ENCODE measurements around the gene MMP23B.

The MMP23B gene

DNA sequence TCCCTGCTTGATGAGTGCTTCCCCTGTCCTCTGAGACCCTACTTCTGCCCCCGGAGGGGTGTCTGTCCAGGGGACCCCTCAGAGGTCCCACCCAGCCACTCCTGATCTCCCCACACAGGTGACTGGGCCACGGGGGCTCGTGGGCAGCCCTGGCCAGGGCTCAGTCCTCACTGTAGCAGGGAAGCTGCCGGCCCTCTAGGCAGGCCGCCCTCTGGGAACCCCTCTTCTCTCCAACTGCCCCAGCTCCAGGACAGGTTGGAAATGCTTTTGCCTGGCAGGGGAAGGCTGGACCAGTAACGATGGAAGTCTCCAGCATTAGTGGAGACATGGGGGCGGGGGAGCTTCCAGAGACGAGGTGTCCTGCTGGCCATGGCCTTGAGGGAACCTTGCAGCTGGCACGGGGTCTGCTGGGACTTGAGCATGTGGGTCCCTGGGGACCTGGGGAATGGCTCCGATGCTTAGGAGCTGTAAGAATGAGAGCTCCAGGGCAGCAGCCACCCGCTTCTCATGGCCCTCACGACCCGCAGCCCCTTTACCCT is 28.9 kb upstream of the MMP23B start:
- H4K20me1 ChIP-seq (ENCODE audit: insufficient read depth, low read length) = no peaks in the 10 kb centered on the region
- H3K4me2 ChIP-seq (ENCODE audit: insufficient read depth, low read length) = no peak overlapping the region
- no peak for ATAC-seq (ENCODE audit: insufficient read depth, low read depth)
- no peak for DNase-seq
- no peaks in the 10 kb centered on the region for H3K4me1 ChIP-seq (ENCODE audit: insufficient read depth, low read length)
- H3K79me2 ChIP-seq (ENCODE audit: insufficient read depth, low read length) = no peaks in the 10 kb centered on the region
- no peak overlapping the region for H3K9ac ChIP-seq (ENCODE audit: low read depth, low read length)
- no peaks in the 10 kb centered on the region for H3K27me3 ChIP-seq (ENCODE audit: insufficient read depth, low read length, poor library complexity)
- no peak overlapping the region for H3K27ac ChIP-seq (ENCODE audit: low read length)
- no peak overlapping the region for H2AFZ ChIP-seq (ENCODE audit: low read depth, low read length)
- no peaks in the 10 kb centered on the region for H3K36me3 ChIP-seq (ENCODE audit: insufficient read depth, low read length)
- no peak overlapping the region for H3K4me3 ChIP-seq (ENCODE audit: low read depth in 1 of 2, low read length in 2 of 2)
- H3K9me3 ChIP-seq (ENCODE audit: insufficient read depth, low read length, severe bottlenecking) = no peaks in the 10 kb centered on the region
- no peak for TF ChIP-seq EZH2 (IDR thresholded peaks at IDR 0.05; ENCODE audit: borderline replicate concordance, low read depth, low read length, severe bottlenecking)
- TF ChIP-seq CTCF (IDR thresholded peaks at IDR 0.05; ENCODE audit: borderline replicate concordance, extremely low read depth, low read length, poor library complexity, severe bottlenecking) = no peak

DNA sequence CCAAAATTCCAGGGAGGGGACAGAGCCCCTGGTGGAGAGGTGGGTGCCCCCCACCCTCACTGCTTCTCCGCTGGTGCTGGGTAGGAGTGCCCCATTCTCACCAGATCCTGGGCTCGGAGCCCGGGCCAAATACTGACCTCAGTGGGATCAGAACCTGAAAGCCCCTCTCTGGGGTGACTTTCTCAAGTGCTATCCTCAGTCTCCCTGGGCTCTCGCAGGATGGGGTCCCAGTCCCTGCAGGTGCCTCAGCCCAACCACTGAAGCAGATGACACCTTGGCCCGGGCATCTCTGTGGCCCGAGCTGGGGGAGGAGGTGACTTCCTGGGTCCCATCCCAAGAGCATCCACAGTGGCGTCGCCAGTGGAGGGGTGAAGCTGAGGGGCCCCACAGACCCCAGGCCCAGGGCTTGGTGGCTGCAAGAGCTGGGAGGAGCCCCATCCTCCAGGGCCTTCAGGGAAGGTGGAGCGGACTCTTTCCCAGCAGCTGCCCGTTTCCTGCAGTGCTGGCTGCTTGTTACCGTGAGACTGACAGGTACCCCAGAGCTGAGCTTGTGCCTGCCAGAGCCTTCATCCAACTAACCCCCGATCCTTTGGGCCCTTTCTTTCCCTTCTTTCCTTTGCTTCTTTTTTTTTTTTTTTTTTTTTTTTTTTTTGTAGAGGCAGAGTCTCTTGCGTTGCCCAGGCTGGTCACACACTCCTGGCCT is 28.2 kb upstream of the MMP23B start:
- Histone ChIP-seq H3K4me3 (ENCODE audit: low read depth in 1 of 2, low read length in 2 of 2) (no peak overlapping the region), H3K9me3 (ENCODE audit: insufficient read depth, low read length, severe bottlenecking) (no peaks in the 10 kb centered on the region), H3K79me2 (ENCODE audit: insufficient read depth, low read length) (no peaks in the 10 kb centered on the region), H3K4me2 (ENCODE audit: insufficient read depth, low read length) (no peak overlapping the region), H3K27me3 (ENCODE audit: insufficient read depth, low read length, poor library complexity) (no peaks in the 10 kb centered on the region), H3K4me1 (ENCODE audit: insufficient read depth, low read length) (no peaks in the 10 kb centered on the region), H3K9ac (ENCODE audit: low read depth, low read length) (no peak overlapping the region), H3K36me3 (ENCODE audit: insufficient read depth, low read length) (no peaks in the 10 kb centered on the region), H3K27ac (ENCODE audit: low read length) (no peak overlapping the region), H4K20me1 (ENCODE audit: insufficient read depth, low read length) (no peaks in the 10 kb centered on the region), H2AFZ (ENCODE audit: low read depth, low read length) (no peak overlapping the region)
- no peak for ATAC-seq (ENCODE audit: insufficient read depth, low read depth)
- no peak for TF ChIP-seq EZH2 (IDR thresholded peaks at IDR 0.05; ENCODE audit: borderline replicate concordance, low read depth, low read length, severe bottlenecking)
- TF ChIP-seq CTCF (IDR thresholded peaks at IDR 0.05; ENCODE audit: borderline replicate concordance, extremely low read depth, low read length, poor library complexity, severe bottlenecking) = no peak
- DNase-seq = no peak

DNA sequence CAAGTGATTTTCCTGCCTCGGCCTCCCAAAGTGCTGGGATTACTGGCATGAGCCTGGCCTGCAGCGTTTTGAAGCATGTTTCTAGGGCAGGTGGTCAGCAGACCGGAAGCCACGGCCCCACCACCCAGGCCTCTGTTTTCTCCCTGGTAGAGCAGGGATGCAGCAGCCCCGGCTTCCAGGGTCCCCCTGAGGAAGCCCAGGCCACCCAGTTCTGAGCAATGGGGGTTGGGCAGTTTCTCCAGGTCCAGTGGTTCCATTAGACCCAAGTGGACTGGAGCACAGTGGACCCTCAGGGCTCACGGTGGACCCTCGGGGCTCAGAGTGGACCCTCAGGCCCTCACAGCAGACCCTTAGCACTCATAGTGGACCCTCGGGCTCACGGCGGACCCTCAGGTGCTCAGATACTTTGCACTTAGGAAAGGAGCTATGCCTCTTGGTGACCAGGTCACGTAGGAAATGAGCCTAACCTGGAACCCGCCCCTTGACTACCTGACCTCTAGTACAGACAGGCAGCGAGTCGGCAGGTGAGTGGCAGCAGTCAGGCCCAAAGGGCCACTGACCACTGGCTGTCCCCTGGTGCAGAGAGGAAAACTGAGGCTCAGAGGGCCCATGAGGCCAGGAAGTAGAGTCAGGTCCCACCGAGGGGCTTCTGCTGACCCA is 27.5 kb upstream of the MMP23B start:
- Histone ChIP-seq H3K4me2 (ENCODE audit: insufficient read depth, low read length) (no peak overlapping the region), H3K36me3 (ENCODE audit: insufficient read depth, low read length) (no peaks in the 10 kb centered on the region), H3K27me3 (ENCODE audit: insufficient read depth, low read length, poor library complexity) (no peaks in the 10 kb centered on the region), H3K9ac (ENCODE audit: low read depth, low read length) (no peak overlapping the region), H3K79me2 (ENCODE audit: insufficient read depth, low read length) (no peaks in the 10 kb centered on the region), H4K20me1 (ENCODE audit: insufficient read depth, low read length) (no peaks in the 10 kb centered on the region), H2AFZ (ENCODE audit: low read depth, low read length) (no peak overlapping the region), H3K4me1 (ENCODE audit: insufficient read depth, low read length) (no peaks in the 10 kb centered on the region), H3K9me3 (ENCODE audit: insufficient read depth, low read length, severe bottlenecking) (no peaks in the 10 kb centered on the region), H3K27ac (ENCODE audit: low read length) (no peak overlapping the region), H3K4me3 (ENCODE audit: low read depth in 1 of 2, low read length in 2 of 2) (no peak overlapping the region)
- DNase-seq (no peak), ATAC-seq (ENCODE audit: insufficient read depth, low read depth) (no peak)
- TF ChIP-seq CTCF (IDR thresholded peaks at IDR 0.05; ENCODE audit: borderline replicate concordance, extremely low read depth, low read length, poor library complexity, severe bottlenecking) = no peak
